K562 (cell line): ENCODE measurements around the gene FAM171A2. TPM values are rescaled to one million over a fixed set of nuclear protein-coding genes. Genes with fewer than 3 reads are reported as not detected.

ENCODE experiments used
- ATAC-seq: fragments of 200-7000 bp; cut with Tn5 transposase; 3 replicates; pipeline ENCODE4 v1.9.1; 2020; ENCODE audit warnings: moderate library complexity
- BruUV-seq: library from RNA; stranded (reverse); fragments of 400-500 nt; replicated peaks from 2 replicates; lab custom pipeline; 2021; lab: Mats Ljungman, UMichigan
- CTCF ChIA-PET: fragments of 300-600 bp; formaldehyde crosslinking; extraction: SDS; loops from one replicate; lab custom pipeline; 2021; ENCODE audit warnings: low intra/inter-chr PET ratio; lab: Yijun Ruan, JAX
- POLR2A ChIA-PET: fragments of 300-600, 350-650 bp; sonication (Branson Sonifier 250); formaldehyde crosslinking; extraction: SDS; loops from one replicate; lab custom pipeline; 2021; ENCODE audit warnings: antibody characterized with exemption, inconsistent platforms; lab: Yijun Ruan, JAX
- DNase-seq, 4 experiments: peaks; one replicate each; pipeline versions ENCODE4 v3.0.0 to v3.0.0-alpha.2; 2011 to 2018; ENCODE audit warnings: low spot score in 3 of 4, mixed read lengths in 3 of 4; ENCODE audit errors: extremely low read depth in 1 of 4
- FAIRE-seq: peaks from 2 replicates; lab custom pipeline; 2011; peaks lifted over from hg19 to GRCh38; lab: Jason Lieb, UNC
- H2AFZ ChIP-seq: 2 replicates; pipeline ENCODE4 v1.6.0; 2011; ENCODE audit warnings: low read depth, low read length, control low read depth, inconsistent platforms
- H3K27ac ChIP-seq: fragments of 200-600 bp; 3 replicates; pipeline ENCODE4 v1.8.0; 2011; ENCODE audit warnings: low read depth, mild to moderate bottlenecking, control low read depth, inconsistent platforms, low read length, moderate library complexity, mixed read lengths; ENCODE audit errors: extremely low read depth
- H3K27me3 ChIP-seq, 2 experiments: fragments of 300-600 bp in 1 of 2; 2 replicates in 1 of 2; 3 replicates in 1 of 2; pipeline versions ENCODE4 v1.6.0 to v1.8.0; 2011; ENCODE audit warnings: inconsistent platforms in 2 of 2, low read length in 2 of 2, mild to moderate bottlenecking in 1 of 2, mixed read lengths in 1 of 2, moderate library complexity in 1 of 2; ENCODE audit not compliant: control insufficient read depth in 2 of 2, insufficient read depth in 2 of 2
- H3K36me3 ChIP-seq: fragments of 300-600 bp; 3 replicates; pipeline ENCODE4 v1.8.0; 2011; ENCODE audit warnings: mild to moderate bottlenecking, low read length, inconsistent platforms; ENCODE audit not compliant: control insufficient read depth, insufficient read depth
- H3K4me1 ChIP-seq, 2 experiments: fragments of 200-600 bp in 1 of 2; replicated peaks in 1 of 2; 2 replicates in 1 of 2; 3 replicates in 1 of 2; pipeline versions ENCODE4 v1.5.1 to v1.8.0; 2011; ENCODE audit warnings: inconsistent platforms in 2 of 2, low read length in 2 of 2, mild to moderate bottlenecking in 1 of 2, mixed read lengths in 1 of 2, moderate library complexity in 1 of 2; ENCODE audit not compliant: control insufficient read depth in 2 of 2, insufficient read depth in 2 of 2
- H3K4me2 ChIP-seq: 2 replicates; pipeline ENCODE4 v1.6.1; 2011; ENCODE audit warnings: low read length, control low read depth, inconsistent platforms, mixed read lengths; ENCODE audit not compliant: insufficient read depth
- H3K4me3 ChIP-seq: fragments of 200-600 bp; sonication (generic), shearing (Covaris generic); 2 replicates; pipeline ENCODE4 v1.5.1; 2016; ENCODE audit warnings: control low read depth, inconsistent platforms
- H3K79me2 ChIP-seq: fragments of 200-600 bp; 3 replicates; pipeline ENCODE4 v1.8.0; 2011; ENCODE audit warnings: low read length, inconsistent platforms; ENCODE audit not compliant: control insufficient read depth, insufficient read depth
- H3K9ac ChIP-seq, 2 experiments: 2 replicates each; pipeline versions ENCODE4 v1.6.0 to v1.6.1; 2011; ENCODE audit warnings: low read depth in 2 of 2, low read length in 2 of 2, control low read depth in 1 of 2, inconsistent platforms in 1 of 2, mild to moderate bottlenecking in 1 of 2, mixed read lengths in 1 of 2; ENCODE audit not compliant: insufficient read depth in 1 of 2
- H3K9me1 ChIP-seq: one replicate; pipeline ENCODE4 v1.6.0; 2011; ENCODE audit warnings: inconsistent platforms, mild to moderate bottlenecking, low read length, moderate library complexity; ENCODE audit not compliant: control insufficient read depth, insufficient read depth
- H3K9me3 ChIP-seq: replicated peaks from 2 replicates; pipeline ENCODE4 v1.5.1; 2011; ENCODE audit warnings: low read depth, low read length, inconsistent platforms; ENCODE audit not compliant: control insufficient read depth, insufficient read depth
- H4K20me1 ChIP-seq: replicated peaks from 2 replicates; pipeline ENCODE4 v1.6.1; 2011; ENCODE audit warnings: low read length, inconsistent platforms, mixed read lengths; ENCODE audit not compliant: control insufficient read depth, insufficient read depth
- ARHGAP35 ChIP-seq: fragments of 450-650 bp; IDR thresholded peaks from 2 replicates; pipeline ENCODE4 v1.6.1; 2018; ENCODE audit not compliant: partially characterized antibody
- CREBBP ChIP-seq: IDR thresholded peaks from one replicate; pipeline ENCODE4 v1.6.1; 2012; ENCODE audit warnings: low read depth, mild to moderate bottlenecking, control low read depth, inconsistent platforms, low read length
- EP300 ChIP-seq: IDR thresholded peaks from 2 replicates; pipeline ENCODE4 v1.6.1; 2012; ENCODE audit warnings: low read length, improper control_type of control experiment
- KLF1 ChIP-seq: fragments of 450-650 bp; IDR thresholded peaks from 2 replicates; pipeline ENCODE4 v1.6.1; 2016; ENCODE audit warnings: missing genetic modification characterization, missing compliant biosample characterization
- MYBL2 ChIP-seq, 2 experiments: fragments of 450-650 bp in 1 of 2; sonication (generic) in 1 of 2; formaldehyde crosslinking in 1 of 2; IDR thresholded peaks; 2 replicates each; pipeline versions ENCODE4 v1.6.1 to v1.8.1; 2017 to 2022; ENCODE audit warnings: borderline replicate concordance in 1 of 2, inconsistent platforms in 1 of 2, low read depth in 1 of 2, mild to moderate bottlenecking in 1 of 2, missing genetic modification reagents in 1 of 2, moderate library complexity in 1 of 2
- MYC ChIP-seq, 2 experiments: fragments of 250-450 bp in 1 of 2; sonication (Bioruptor Pico) in 1 of 2; IDR thresholded peaks; 2 replicates each; pipeline versions ENCODE4 v1.5.1 to v1.6.1; 2012 to 2021; ENCODE audit warnings: low read depth in 2 of 2, borderline replicate concordance in 1 of 2, improper control_type of control experiment in 1 of 2, low read length in 1 of 2, mild to moderate bottlenecking in 1 of 2, moderate library complexity in 1 of 2
- NCOA4 ChIP-seq: fragments of 450-650 bp; IDR thresholded peaks from 2 replicates; pipeline ENCODE4 v1.6.1; 2018; ENCODE audit warnings: mild to moderate bottlenecking; ENCODE audit not compliant: partially characterized antibody
- SIN3A ChIP-seq, 2 experiments: fragments of 150-350 bp in 1 of 2; IDR thresholded peaks; 2 replicates each; pipeline ENCODE4 v1.6.1; 2011 to 2016; ENCODE audit warnings: borderline replicate concordance in 2 of 2, low read depth in 2 of 2, low read length in 2 of 2, mild to moderate bottlenecking in 2 of 2, moderate library complexity in 2 of 2; ENCODE audit not compliant: control insufficient read depth in 1 of 2
- ZFPM2 ChIP-seq: fragments of 250-450 bp; sonication (Bioruptor Pico); IDR thresholded peaks from 2 replicates; pipeline ENCODE4 v1.5.1; 2022; ENCODE audit warnings: mild to moderate bottlenecking
- ZNF217 ChIP-seq: sonication (generic); formaldehyde crosslinking; IDR thresholded peaks from 2 replicates; pipeline ENCODE4 v1.8.0; 2022; ENCODE audit warnings: mild to moderate bottlenecking, missing genetic modification reagents
- ZNF23 ChIP-seq: fragments of 250-450 bp; sonication (Bioruptor Pico); IDR thresholded peaks from 2 replicates; pipeline ENCODE4 v1.4.0; 2020; ENCODE audit warnings: mild to moderate bottlenecking
- ZNF280A ChIP-seq: fragments of 450-650 bp; IDR thresholded peaks from 2 replicates; pipeline ENCODE4 v1.6.1; 2018; ENCODE audit warnings: mild to moderate bottlenecking, low read depth; ENCODE audit not compliant: partially characterized antibody
- ZNF75A ChIP-seq: fragments of 450-650 bp; formaldehyde crosslinking; IDR thresholded peaks from 2 replicates; pipeline ENCODE4 v1.4.0; 2020; ENCODE audit warnings: mild to moderate bottlenecking
- WGBS: fragments of 100-300 bp; shearing (Covaris generic); methylation state at CpG from one replicate; pipeline ENCODE4 v1.1.6; 2016; ENCODE audit warnings: low coverage, mixed read lengths; ENCODE audit not compliant: insufficient coverage; ENCODE audit errors: missing lambda C conversion rate; 5-methylcytosine and 5-hydroxymethylcytosine counted together
- in situ Hi-C: fragments of 300-500 bp; cut with MboI; formaldehyde crosslinking; loops from 4 replicates; pipeline ENCODE4 v1.15.0; 2018; ENCODE audit warnings: inconsistent platforms, mixed read lengths
- intact Hi-C: fragments of 100-400 bp; cut with micrococcal nuclease; formaldehyde crosslinking; loops from 2 replicates; pipeline ENCODE4 v1.14.2; 2022
- polyA plus RNA-seq, 8 experiments: library from polyadenylated mRNA; depleted of rRNA in 4 of 8; stranded (reverse) in 5 of 8; unstranded in 3 of 8; fragments of >200 nt; fragmentation: Nextera tagmentation in 2 of 8; fragmentation: Illumina TruSeq in 1 of 8; extraction: Ambion mirVana in 2 of 8; extraction: Trizol in 1 of 8; gene quantifications; 2 replicates each; pipeline versions ENCODE4 v1.2.1 to v1.2.3, GENCODE V29; 2011 to 2014; ENCODE audit warnings: inconsistent platforms in 1 of 8, missing spikeins in 1 of 8
- total RNA-seq, 7 experiments: library from RNA; depleted of rRNA in 6 of 7; stranded (reverse); fragments of >200 nt in 6 of 7; fragmentation: Illumina TruSeq in 2 of 7; extraction: Trizol in 2 of 7; gene quantifications; 2 replicates each; pipeline versions ENCODE4 v1.2.1 to v1.2.3, GENCODE V29; 2011 to 2021; ENCODE audit warnings: low replicate concordance in 1 of 7

Gene FAM171A2
- total and polyA plus RNA-seq, 9 of the 15 experiments (the other 6 are each of a cell fraction or from before 2014, with no cell fraction given) = 0.10 to 10.2 (median 2.0) TPM; not detected in 1

GRCh38 chr17:44333371-44333770, 30.3 kb downstream of the FAM171A2 start:
- peaks cover 7 to 9% of the 10 kb centered on the region in 2 experiments; a peak in 4 of 5 replicates for H3K4me1 ChIP-seq

GRCh38 chr17:44331249-44331760, 32.3 kb downstream of the FAM171A2 start:
- Histone ChIP-seq H3K27ac (no peak overlapping the region), H2AFZ (peak overlapping the region; percentile 75), H3K9me1 (no peaks in the 10 kb centered on the region), H3K36me3 (no peaks in the 10 kb centered on the region), H4K20me1 (no peaks in the 10 kb centered on the region), H3K4me1 (peaks cover 8 to 18% of the 10 kb centered on the region in 2 experiments; a peak in 4 of 5 replicates), H3K4me2 (peak overlapping the region; percentile 25), H3K4me3 (no peak overlapping the region), H3K27me3 (no peaks in the 10 kb centered on the region), H3K9me3 (no peaks in the 10 kb centered on the region), H3K79me2 (no peaks in the 10 kb centered on the region), H3K9ac (no peak overlapping the region)
- 2% methylated on average over 7 of the region's 7 CpGs for WGBS
- POLR2A ChIA-PET = interaction anchor here (0.7 to 1.5 kb wide), 3 partner anchors 9 to 127 kb away, joined by 4 to 9 read pairs (median 4); no protein-coding TSS in a partner anchor
- intact Hi-C loops (loop anchor here (1.0 kb wide), 1 partner anchor 121 kb away; no protein-coding TSS in a partner anchor), in situ Hi-C loops (loop anchor here (25.0 kb wide), 1 partner anchor 394 kb away; the partner anchor contains the start of gene PPY)
- CTCF ChIA-PET = interaction anchor here (0.8 to 1.9 kb wide), 5 partner anchors 14 to 128 kb away, joined by 3 to 20 read pairs (median 3); partner anchors contain the start of genes GRN and SLC4A1
- peak; percentile 83 for FAIRE-seq
- ATAC-seq = peak; percentile 64
- no TSS peak for BruUV-seq
- peak; percentile 68 to 90 (median 70) for DNase-seq
- TF ChIP-seq ZNF23 (CRISPR knock-in tag) (no peak), ZFPM2 (CRISPR knock-in tag) (no peak), ARHGAP35 (no peak), MYC (IDR thresholded peaks at IDR 0.05; ENCODE audit: low read depth, low read length) (peak; percentile 31; the same call in 1 of the 2 replicates), MYC (CRISPR knock-in tag; IDR thresholded peaks at IDR 0.05; ENCODE audit: borderline replicate concordance, low read depth) (no peak), CREBBP (no peak), ZNF75A (CRISPR knock-in tag) (no peak), ZNF217 (CRISPR knock-in tag) (no peak), MYBL2 (IDR thresholded peaks at IDR 0.05; ENCODE audit: low read depth) (no peak), MYBL2 (CRISPR knock-in tag; IDR thresholded peaks at IDR 0.05; ENCODE audit: borderline replicate concordance) (no peak), KLF1 (no peak), EP300 (no peak), SIN3A (IDR thresholded peaks at IDR 0.05; ENCODE audit: borderline replicate concordance in 2 of 2, control insufficient read depth in 1 of 2, low read depth in 2 of 2, low read length in 2 of 2) (no peak), ZNF280A (no peak)

More at GRCh38 chr17:44333371-44333770, 30.3 kb downstream of the FAM171A2 start:
- Histone ChIP-seq H3K79me2 (no peaks in the 10 kb centered on the region), H3K27me3 (no peaks in the 10 kb centered on the region), H3K9ac (no peak overlapping the region), H3K9me3 (no peaks in the 10 kb centered on the region), H3K27ac (no peak overlapping the region), H2AFZ (no peak overlapping the region), H3K4me2 (no peak overlapping the region), H3K9me1 (no peaks in the 10 kb centered on the region), H3K4me3 (no peak overlapping the region), H4K20me1 (no peaks in the 10 kb centered on the region), H3K36me3 (no peaks in the 10 kb centered on the region)
- ChIA-PET CTCF (interaction anchor here (0.9 kb wide), 1 partner anchor 123 kb away, joined by 7 read pairs; no protein-coding TSS in a partner anchor), POLR2A (interaction anchor here (0.8 to 1.1 kb wide), 5 partner anchors 9 to 126 kb away, joined by 3 to 6 read pairs (median 3); partner anchors contain the start of gene GRN)
- TF ChIP-seq NCOA4 = no peak
- DNase-seq = no peak
- ATAC-seq = no peak
- in situ Hi-C loops = loop anchor here (25.0 kb wide), 1 partner anchor 396 kb away; the partner anchor contains the start of gene PPY
- WGBS = 23% methylated on average over 4 of the region's 5 CpGs
- FAIRE-seq = no peak
- BruUV-seq = no TSS peak
- intact Hi-C loops = no loop called here
